Right lobe of liver (tissue), 6 donors: ENCODE data around the gene MRPS18B. TPM values are rescaled to one million over a fixed set of nuclear protein-coding genes. Genes with fewer than 3 reads are reported as not detected.

ENCODE experiments used
- ATAC-seq, 4 donors: fragments of 200-7000 bp; cut with Tn5 transposase; one replicate each; pipeline ENCODE4 v1.9.1; 2020; ENCODE audit warnings: mild to moderate bottlenecking in 4 of 4, moderate library complexity in 4 of 4
- DNase-seq, 3 donors: peaks; one replicate each; pipeline ENCODE4 v3.0.0-alpha.2; 2020
- H3K27ac ChIP-seq, 3 donors: fragments of 200-600 bp; one replicate each; pipeline ENCODE4 v1.8.0; 2022
- H3K27me3 ChIP-seq, 2 donors: fragments of 200-600 bp; one replicate each; pipeline ENCODE4 v1.8.0; 2022
- H3K36me3 ChIP-seq, 4 donors: fragments of 200-600 bp; sonication (generic) in 1 of 4; one replicate each; pipeline versions ENCODE4 v1.5.1 to v1.8.0; 2017 to 2022; ENCODE audit warnings: control low read depth in 1 of 4
- H3K4me1 ChIP-seq, 4 donors: fragments of 200-600 bp; sonication (generic) in 1 of 4; one replicate each; pipeline versions ENCODE4 v1.5.1 to v1.8.0; 2017 to 2022; ENCODE audit warnings: control low read depth in 1 of 4
- H3K4me3 ChIP-seq, 3 donors: fragments of 200-600 bp; one replicate each; pipeline ENCODE4 v1.8.0; 2022
- H3K9me3 ChIP-seq, 4 donors: fragments of 200-600 bp; sonication (generic) in 1 of 4; one replicate each; pipeline versions ENCODE4 v1.5.1 to v1.8.0; 2017 to 2022; ENCODE audit warnings: control low read depth in 1 of 4
- POLR2A ChIP-seq: fragments of 450-650 bp; IDR thresholded peaks from one replicate; pipeline ENCODE4 v1.6.1; 2017; ENCODE audit warnings: antibody characterized with exemption, mild to moderate bottlenecking
- WGBS: methylation state at CpG from one replicate; pipeline ENCODE4 v1.1.6; 2018; ENCODE audit warnings: low coverage, low lambda C conversion rate; ENCODE audit not compliant: insufficient coverage; ENCODE audit errors: missing lambda C conversion rate; 5-methylcytosine and 5-hydroxymethylcytosine counted together
- intact Hi-C, 2 donors: fragments of 100-400 bp; cut with DNase I; formaldehyde crosslinking; loops; one replicate each; pipeline versions ENCODE4 v1.11.2 to v1.14.1; 2022
- microRNA counts: library from miRNA; unstranded; fragments of <30 nt; microRNA quantifications from one replicate; lab custom pipeline; 2016
- microRNA-seq, 2 donors: library from miRNA; unstranded; fragments of <30 nt; microRNA quantifications; one replicate each; pipeline ENCODE4, GENCODE V29; 2019 to 2020
- small RNA-seq, 2 experiments: library from RNA; depleted of rRNA; stranded (forward); fragments of <200 nt; gene quantifications; one replicate each; pipeline ENCODE3, GENCODE V24; 2016
- total RNA-seq, 6 experiments: library from RNA; depleted of rRNA in 2 of 6; stranded (reverse); fragments of >200 nt in 2 of 6; fragmentation: NEBNext Ultra II Directional in 3 of 6; extraction: Animal tissue kit (Norgen Biotek cat#: 25700) in 3 of 6; gene quantifications; one replicate each; pipeline versions ENCODE4 v1.1.0 to v1.2.4, GENCODE V29; 2016 to 2023
- TF ChIP-seq, protein P1 (sequence below), 4 donors: fragments of 200-600 bp in 3 of 4; fragments of 450-650 bp in 1 of 4; IDR thresholded peaks; one replicate each; pipeline versions ENCODE4 v1.5.1 to v1.8.0; 2016 to 2022; ENCODE audit warnings: antibody characterized with exemption in 4 of 4, mild to moderate bottlenecking in 2 of 4
- donor health status: DM: no; HTN: yes; CAD: no.
- donor health status: DM: no; HTN: no; CAD: no.
- donor health status: DM: no; HTN: no; CAD: no.
- donor health status: DM: no; HTN: yes; CAD: no.
- donor health status: DM: no; HTN: yes; CAD: no.

MRPS18B gene
- total RNA-seq, 6 experiments from 2014 or later: 43.3 to 73.9 (median 56.2) TPM

DNA sequence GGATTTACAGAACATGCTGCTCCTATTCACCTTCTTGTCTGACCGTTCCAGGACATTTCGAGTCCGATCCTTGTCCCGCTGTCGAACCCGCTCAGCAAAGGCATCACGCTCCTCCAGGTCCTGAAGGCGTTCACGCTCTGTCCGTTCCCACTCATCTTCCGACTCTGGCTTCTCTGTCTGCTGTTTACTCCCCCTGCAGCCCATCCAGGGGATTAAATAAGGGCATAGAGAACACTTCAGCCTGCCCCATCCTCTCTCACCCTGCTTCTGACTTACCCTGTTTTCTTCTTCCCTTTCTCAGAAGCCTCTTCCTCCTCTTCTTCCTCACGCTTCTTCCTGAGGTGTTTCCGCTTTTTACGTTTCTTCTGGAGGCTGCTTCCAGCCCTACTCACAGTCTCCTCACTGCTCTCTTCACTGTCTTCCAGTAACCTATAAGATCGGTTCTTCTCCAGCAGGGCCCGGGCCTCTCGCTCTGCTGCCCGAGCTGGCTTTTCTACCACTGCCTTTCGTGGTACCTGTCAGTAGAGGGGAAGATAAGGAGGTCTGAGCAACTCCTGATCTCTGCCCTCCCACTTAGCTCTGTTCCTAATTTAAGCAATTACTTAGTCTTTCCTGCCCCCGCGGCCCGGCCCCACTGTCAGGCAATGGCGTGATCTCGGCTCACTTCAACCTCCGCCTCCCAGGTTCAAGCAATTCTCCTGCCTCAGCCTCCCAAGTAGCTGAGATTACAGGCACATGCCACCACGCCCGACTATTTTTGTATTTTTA, 53.3 kb downstream of the MRPS18B start:
- ATAC-seq (no peak), DNase-seq (no peak)
- Histone ChIP-seq H3K9me3 (no peaks in the 10 kb centered on the region), H3K36me3 (peaks cover 0 to 40% (median 17%) of the 10 kb centered on the region in 4 donors), H3K4me3 (no peak overlapping the region), H3K27ac (no peak overlapping the region), H3K27me3 (no peaks in the 10 kb centered on the region), H3K4me1 (peaks cover 0 to 28% (median 4%) of the 10 kb centered on the region in 4 donors)
- WGBS: 84% methylated on average over 25 of the region's 27 CpGs
- no peak for TF ChIP-seq POLR2A
- TF ChIP-seq, protein P1, sequence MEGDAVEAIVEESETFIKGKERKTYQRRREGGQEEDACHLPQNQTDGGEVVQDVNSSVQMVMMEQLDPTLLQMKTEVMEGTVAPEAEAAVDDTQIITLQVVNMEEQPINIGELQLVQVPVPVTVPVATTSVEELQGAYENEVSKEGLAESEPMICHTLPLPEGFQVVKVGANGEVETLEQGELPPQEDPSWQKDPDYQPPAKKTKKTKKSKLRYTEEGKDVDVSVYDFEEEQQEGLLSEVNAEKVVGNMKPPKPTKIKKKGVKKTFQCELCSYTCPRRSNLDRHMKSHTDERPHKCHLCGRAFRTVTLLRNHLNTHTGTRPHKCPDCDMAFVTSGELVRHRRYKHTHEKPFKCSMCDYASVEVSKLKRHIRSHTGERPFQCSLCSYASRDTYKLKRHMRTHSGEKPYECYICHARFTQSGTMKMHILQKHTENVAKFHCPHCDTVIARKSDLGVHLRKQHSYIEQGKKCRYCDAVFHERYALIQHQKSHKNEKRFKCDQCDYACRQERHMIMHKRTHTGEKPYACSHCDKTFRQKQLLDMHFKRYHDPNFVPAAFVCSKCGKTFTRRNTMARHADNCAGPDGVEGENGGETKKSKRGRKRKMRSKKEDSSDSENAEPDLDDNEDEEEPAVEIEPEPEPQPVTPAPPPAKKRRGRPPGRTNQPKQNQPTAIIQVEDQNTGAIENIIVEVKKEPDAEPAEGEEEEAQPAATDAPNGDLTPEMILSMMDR (IDR thresholded peaks at IDR 0.05): no peak
- intact Hi-C loops: loop anchor here (10.0 kb wide), 2 partner anchors 46 to 186 kb away; partner anchors contain the start of genes ATAT1 (in 1 of the 2) and HLA-E (in 1 of the 2)

DNA sequence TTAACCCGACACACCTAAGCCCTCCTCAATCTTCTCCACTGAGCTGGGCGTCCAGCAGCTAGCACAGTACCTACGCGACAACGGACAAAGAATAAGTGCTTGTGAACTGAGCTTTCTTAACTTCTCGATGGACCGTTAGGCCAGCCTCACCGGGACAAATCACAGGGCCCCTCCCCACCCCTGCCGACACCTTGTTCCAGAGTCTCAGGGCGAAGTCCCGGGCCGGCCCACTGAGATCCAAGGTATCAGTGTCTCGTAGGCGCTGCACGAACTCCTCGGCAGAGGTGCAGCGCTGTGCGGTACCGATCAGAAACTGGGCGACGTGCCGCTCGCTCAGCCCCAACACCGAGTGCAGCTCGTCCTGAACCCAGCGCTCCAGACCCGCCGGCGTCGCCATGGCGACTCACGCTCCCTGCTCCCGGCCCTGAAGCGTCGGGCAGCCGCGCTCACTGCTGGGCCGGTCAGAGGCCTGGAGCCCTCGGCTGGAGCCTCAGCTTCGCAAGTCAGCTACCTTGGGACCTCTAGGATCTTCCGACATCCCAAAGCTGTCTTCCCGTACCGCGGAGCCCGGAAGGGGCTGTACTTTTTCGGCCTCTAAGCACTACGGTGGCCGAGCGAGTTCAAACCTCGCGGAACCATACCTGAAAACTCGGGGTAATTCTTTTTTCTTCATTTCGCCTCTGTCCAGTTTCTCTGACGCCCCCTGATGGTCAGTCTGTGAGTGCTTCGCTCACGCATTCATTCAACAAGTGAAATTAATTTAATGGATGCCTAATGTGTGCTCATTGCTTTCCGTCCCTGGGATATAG, 55.0 kb downstream of the MRPS18B start, which contains the start of gene DHX16:
TSS of gene DHX16 (minus strand) at position 562 of the 809 bp plus-strand sequence. CDS start at position 397, 165 bp downstream.
- TF ChIP-seq, protein P1 (IDR thresholded peaks at IDR 0.05): peak; percentile 82 to 89 (median 86)
- peak; percentile 44 for TF ChIP-seq POLR2A
- Histone ChIP-seq H3K9me3 (no peaks in the 10 kb centered on the region), H3K4me1 (peaks cover 0 to 45% (median 10%) of the 10 kb centered on the region in 4 donors), H3K27me3 (no peaks in the 10 kb centered on the region), H3K4me3 (peak within 1 kb of the TSS; percentile 91 to 100 (median 100)), H3K36me3 (peaks cover 0 to 36% (median 17%) of the 10 kb centered on the region in 4 donors), H3K27ac (peak within 1 kb of the TSS; percentile 54 to 60 (median 58))
- DNase-seq: peak; percentile 93 to 96 (median 94)
- ATAC-seq: peak; percentile 84 to 89 (median 84)
- intact Hi-C loops: loop anchor here (10.0 kb wide), 2 partner anchors 48 to 188 kb away; partner anchors contain the start of genes ATAT1 (in 1 of the 2) and HLA-E (in 1 of the 2)
- WGBS: 0% methylated on average over 26 of the region's 57 CpGs

MicroRNA genes within 50 kb of the gene (microRNA counts, 767-probe panel; counts per million panel counts)
- 237 counts per million for microRNA hsa-miR-877-5p (lab: Ali Mortazavi, UCI)

Small RNAs within 50 kb of the gene (microRNA-seq; reads per million reads assigned to microRNA genes)
- gene MIR877: 25.7 to 32.2 reads per million in 2 donors

Small RNAs within 50 kb of the gene (small RNA-seq; reads per million reads assigned to genes)
- gene MIR877: 1.1 to 2.3 reads per million in 2 experiments

Other genes with a start within 250 kb of the MRPS18B start
- gene HLA-E, start 128.3 kb upstream of the MRPS18B start, total RNA-seq: 100 to 1,000 TPM; 116 to 257 (median 183) TPM
- gene GNL1, start 61.4 kb upstream of the MRPS18B start, total RNA-seq: 10 to 100 TPM in 5 of 6 experiments, 1 to 10 TPM in 1; 5.1 to 25.6 (median 19.8) TPM
- gene PRR3, start 60.5 kb upstream of the MRPS18B start, total RNA-seq: 1 to 10 TPM; 2.3 to 3.8 (median 2.6) TPM
- 10 to 100 TPM; 23.3 to 35.2 (median 26.8) TPM for gene ABCF1, start 46.4 kb upstream of the MRPS18B start, total RNA-seq
- gene PPP1R10, start 597 bp upstream of the MRPS18B start, total RNA-seq: 10 to 100 TPM; 19.0 to 45.1 (median 32.4) TPM
- 1 to 10 TPM; 2.4 to 6.6 (median 4.4) TPM for gene ATAT1, start 9.0 kb downstream of the MRPS18B start, total RNA-seq
- gene C6orf136, start 29.3 kb downstream of the MRPS18B start, total RNA-seq: 10 to 100 TPM in 4 of 6 experiments, 1 to 10 TPM in 2; 8.2 to 14.1 (median 11.0) TPM
- gene DHX16, start 55.2 kb downstream of the MRPS18B start, total RNA-seq: 10 to 100 TPM; 12.3 to 17.8 (median 14.4) TPM
- 10 to 100 TPM in 4 of 6 experiments, 1 to 10 TPM in 2; 6.7 to 29.1 (median 12.9) TPM for gene PPP1R18, start 68.8 kb downstream of the MRPS18B start, total RNA-seq
- 1 to 10 TPM; 1.2 to 2.7 (median 1.9) TPM for gene NRM, start 73.1 kb downstream of the MRPS18B start, total RNA-seq
- 10 to 100 TPM in 4 of 6 experiments, 1 to 10 TPM in 2; 8.8 to 15.5 (median 12.1) TPM for gene MDC1, start 99.4 kb downstream of the MRPS18B start, total RNA-seq
- gene TUBB, start 102.5 kb downstream of the MRPS18B start, total RNA-seq: 100 to 1,000 TPM; 150 to 268 (median 241) TPM
- gene FLOT1, start 124.8 kb downstream of the MRPS18B start, total RNA-seq: 10 to 100 TPM; 37.1 to 92.2 (median 73.5) TPM
- 10 to 100 TPM in 3 of 6 experiments, 1 to 10 TPM in 3; 2.8 to 72.3 (median 24.5) TPM for gene IER3, start 126.7 kb downstream of the MRPS18B start, total RNA-seq